HepG2 (cell line): Measurements from ENCODE around the gene RXRG. TPM values are rescaled to one million over a fixed set of nuclear protein-coding genes. Genes with fewer than 3 reads are reported as not detected.

ENCODE experiments used
- ATAC-seq: fragments of 200-7000 bp; cut with Tn5 transposase; 3 replicates; pipeline ENCODE4 v1.9.1; 2020; ENCODE audit warnings: mild to moderate bottlenecking, moderate library complexity
- BruUV-seq: library from RNA; stranded (reverse); fragments of 400-500 nt; replicated peaks from 2 replicates; lab custom pipeline; 2021; lab: Mats Ljungman, UMichigan
- CTCF ChIA-PET: fragments of 300-600 bp; formaldehyde crosslinking; extraction: SDS; loops from one replicate; lab custom pipeline; 2021; ENCODE audit warnings: low total read pairs, inconsistent platforms, low intra/inter-chr PET ratio; lab: Yijun Ruan, JAX
- POLR2A ChIA-PET: fragments of 350-600 bp; sonication (Branson Sonifier 250); formaldehyde crosslinking; loops from one replicate; lab custom pipeline; 2020; ENCODE audit warnings: antibody characterized with exemption, inconsistent platforms; lab: Yijun Ruan, JAX
- DNase-seq: peaks from one replicate; pipeline ENCODE4 v3.0.0-alpha.2; 2015; ENCODE audit warnings: low spot score
- FAIRE-seq: peaks from 3 replicates; lab custom pipeline; 2011; peaks lifted over from hg19 to GRCh38; lab: Jason Lieb, UNC
- H2AFZ ChIP-seq: one replicate; pipeline ENCODE4 v1.6.1; 2011; ENCODE audit warnings: low read length, inconsistent platforms
- H3K27ac ChIP-seq: fragments of 300-600 bp; 3 replicates; pipeline ENCODE4 v1.8.0; 2011; ENCODE audit warnings: mixed run types, mild to moderate bottlenecking, mixed read lengths, low read length, inconsistent platforms; ENCODE audit not compliant: insufficient read depth; ENCODE audit errors: extremely low read length
- H3K27me3 ChIP-seq, 2 experiments: fragments of 200-600 bp in 1 of 2; 2 replicates in 1 of 2; 3 replicates in 1 of 2; pipeline versions ENCODE4 v1.6.0 to v1.8.0; 2011; ENCODE audit warnings: low read length in 2 of 2, mild to moderate bottlenecking in 2 of 2, moderate library complexity in 2 of 2, inconsistent platforms in 1 of 2; ENCODE audit not compliant: insufficient read depth in 2 of 2, control insufficient read depth in 1 of 2
- H3K36me3 ChIP-seq, 2 experiments: fragments of 200-600 bp in 1 of 2; replicated peaks in 1 of 2; 2 replicates in 1 of 2; 3 replicates in 1 of 2; pipeline versions ENCODE4 v1.5.1 to v1.8.0; 2011; ENCODE audit warnings: low read length in 2 of 2, inconsistent platforms in 1 of 2; ENCODE audit not compliant: insufficient read depth in 2 of 2, control insufficient read depth in 1 of 2
- H3K4me1 ChIP-seq: 2 replicates; pipeline ENCODE4 v1.5.1; 2012; ENCODE audit warnings: low read length, inconsistent platforms; ENCODE audit not compliant: insufficient read depth
- H3K4me2 ChIP-seq: 2 replicates; pipeline ENCODE4 v1.6.0; 2011; ENCODE audit warnings: low read depth, low read length, inconsistent platforms
- H3K4me3 ChIP-seq, 3 experiments: fragments of 200-600 bp in 1 of 3; sonication (generic), shearing (Covaris generic) in 1 of 3; replicated peaks in 1 of 3; 2 replicates each; pipeline ENCODE4 v1.5.1; 2011 to 2016; ENCODE audit warnings: low read length in 3 of 3, inconsistent platforms in 2 of 3, low read depth in 2 of 3, mild to moderate bottlenecking in 2 of 3, control low read depth in 1 of 3, mixed read lengths in 1 of 3; ENCODE audit not compliant: insufficient read depth in 1 of 3
- H3K79me2 ChIP-seq: one replicate; pipeline ENCODE4 v1.6.1; 2011; ENCODE audit warnings: low read length, inconsistent platforms; ENCODE audit not compliant: insufficient read depth
- H3K9ac ChIP-seq: 2 replicates; pipeline ENCODE4 v1.6.0; 2011; ENCODE audit warnings: mild to moderate bottlenecking, low read depth, low read length, inconsistent platforms; ENCODE audit not compliant: insufficient read depth
- H3K9me3 ChIP-seq: 2 replicates; pipeline ENCODE4 v1.5.1; 2012; ENCODE audit warnings: mild to moderate bottlenecking, low read length
- H4K20me1 ChIP-seq: 2 replicates; pipeline ENCODE4 v1.6.0; 2011; ENCODE audit warnings: inconsistent platforms, mild to moderate bottlenecking, low read length, moderate library complexity; ENCODE audit not compliant: insufficient read depth
- ATAD3A ChIP-seq: sonication (generic); formaldehyde crosslinking; IDR thresholded peaks from 2 replicates; pipeline ENCODE4 v1.4.0; 2020; ENCODE audit warnings: missing genetic modification reagents
- DMAP1 ChIP-seq: IDR thresholded peaks from 2 replicates; pipeline ENCODE4 v1.6.1; 2016
- IRF2 ChIP-seq: IDR thresholded peaks from 2 replicates; pipeline ENCODE4 v1.6.1; 2018; ENCODE audit warnings: missing genetic modification reagents, missing compliant biosample characterization
- MEIS1 ChIP-seq: sonication (generic); formaldehyde crosslinking; IDR thresholded peaks from 2 replicates; pipeline ENCODE4 v1.9.0; 2021; ENCODE audit warnings: mild to moderate bottlenecking, missing genetic modification reagents, moderate library complexity, borderline replicate concordance
- NFE2 ChIP-seq: sonication (generic); formaldehyde crosslinking; IDR thresholded peaks from 2 replicates; pipeline ENCODE4 v1.4.0; 2020; ENCODE audit warnings: missing genetic modification reagents
- REPIN1 ChIP-seq: sonication (generic); formaldehyde crosslinking; IDR thresholded peaks from 2 replicates; pipeline ENCODE4 v1.8.0; 2022; ENCODE audit warnings: missing genetic modification reagents, low read depth, mild to moderate bottlenecking, borderline replicate concordance
- SUZ12 ChIP-seq: fragments of 150-350 bp; IDR thresholded peaks from 2 replicates; pipeline ENCODE4 v1.6.1; 2014; ENCODE audit warnings: low read depth, low read length
- YEATS4 ChIP-seq: sonication (generic); formaldehyde crosslinking; IDR thresholded peaks from 2 replicates; pipeline ENCODE4 v1.4.0; 2020; ENCODE audit warnings: missing genetic modification reagents, borderline replicate concordance
- ZFX ChIP-seq: sonication (generic); formaldehyde crosslinking; IDR thresholded peaks from 2 replicates; pipeline ENCODE4 v1.4.0; 2020; ENCODE audit warnings: mild to moderate bottlenecking, low read depth, missing genetic modification reagents, moderate library complexity
- ZNF124 ChIP-seq: sonication (generic); formaldehyde crosslinking; IDR thresholded peaks from 2 replicates; pipeline ENCODE4 v1.4.0; 2020; ENCODE audit warnings: missing genetic modification reagents
- ZNF275 ChIP-seq: sonication (generic); formaldehyde crosslinking; IDR thresholded peaks from 2 replicates; pipeline ENCODE4 v1.8.0; 2022; ENCODE audit warnings: missing genetic modification reagents, mild to moderate bottlenecking, inconsistent platforms, borderline replicate concordance
- ZNF780A ChIP-seq: sonication (generic); formaldehyde crosslinking; IDR thresholded peaks from 2 replicates; pipeline ENCODE4 v1.8.0; 2022; ENCODE audit warnings: mild to moderate bottlenecking, missing genetic modification reagents, moderate library complexity
- ZSCAN21 ChIP-seq: sonication (generic); formaldehyde crosslinking; IDR thresholded peaks from 2 replicates; pipeline ENCODE4 v1.8.0; 2022; ENCODE audit warnings: mild to moderate bottlenecking, missing genetic modification reagents, moderate library complexity, borderline replicate concordance
- WGBS: methylation state at CpG from one replicate; pipeline ENCODE4 v1.1.6; 2017; ENCODE audit warnings: low lambda C conversion rate; 5-methylcytosine and 5-hydroxymethylcytosine counted together
- in situ Hi-C: cut with HindIII; loops from 2 replicates; pipeline ENCODE4 v1.10.0; 2017; ENCODE audit warnings: low pct_unique_long_range_greater_than_20kb; ENCODE audit not compliant: extremely low pct_ligation_motif_present
- intact Hi-C: fragments of 100-400 bp; cut with micrococcal nuclease; formaldehyde crosslinking; loops from one replicate; pipeline ENCODE4 v1.10.0; 2022; ENCODE audit not compliant: unreplicated experiment
- polyA plus RNA-seq, 8 experiments: library from polyadenylated mRNA; depleted of rRNA in 3 of 8; stranded (reverse) in 7 of 8; unstranded in 1 of 8; fragments of >200 nt; fragmentation: Illumina TruSeq in 4 of 8; extraction: Trizol in 4 of 8; gene quantifications; 2 replicates each; pipeline versions ENCODE4 v1.2.1 to v1.2.3, GENCODE V29; 2011 to 2016; ENCODE audit warnings: low read depth in 4 of 8, missing spikeins in 1 of 8, mixed read lengths in 1 of 8; ENCODE audit not compliant: insufficient read depth in 1 of 8
- total RNA-seq, 5 experiments: library from RNA; depleted of rRNA; stranded (reverse); fragments of >200 nt; fragmentation: Illumina TruSeq; extraction: Trizol; gene quantifications; 2 replicates each; pipeline ENCODE4 v1.2.3, GENCODE V29; 2016; ENCODE audit warnings: low read depth in 1 of 5
- TF ChIP-seq, protein P1 (sequence below), 2 experiments: sonication (generic) in 1 of 2; formaldehyde crosslinking in 1 of 2; IDR thresholded peaks; 2 replicates each; pipeline versions ENCODE4 v1.6.1 to v1.9.0; 2014 to 2022; ENCODE audit warnings: antibody characterized with exemption in 1 of 2, borderline replicate concordance in 1 of 2, inconsistent platforms in 1 of 2, low read depth in 1 of 2, missing genetic modification reagents in 1 of 2

The RXRG gene
- total and polyA plus RNA-seq, 2 of the 13 experiments (the other 11 are each of a cell fraction or from before 2014, with no cell fraction given) = not detected

GRCh38 chr1:165409657-165410358 lies 35.1 kb downstream of the RXRG start:
- TF ChIP-seq NFE2 (CRISPR knock-in tag) (no peak), YEATS4 (CRISPR knock-in tag) (no peak), IRF2 (CRISPR knock-in tag) (no peak), REPIN1 (CRISPR knock-in tag) (no peak), DMAP1 (no peak), ZNF275 (CRISPR knock-in tag) (no peak), ZNF780A (CRISPR knock-in tag) (no peak), SUZ12 (no peak), MEIS1 (CRISPR knock-in tag) (no peak), ZNF124 (no peak), ATAD3A (CRISPR knock-in tag) (no peak), ZFX (no peak), ZSCAN21 (CRISPR knock-in tag) (no peak)
- TF ChIP-seq, protein P1, sequence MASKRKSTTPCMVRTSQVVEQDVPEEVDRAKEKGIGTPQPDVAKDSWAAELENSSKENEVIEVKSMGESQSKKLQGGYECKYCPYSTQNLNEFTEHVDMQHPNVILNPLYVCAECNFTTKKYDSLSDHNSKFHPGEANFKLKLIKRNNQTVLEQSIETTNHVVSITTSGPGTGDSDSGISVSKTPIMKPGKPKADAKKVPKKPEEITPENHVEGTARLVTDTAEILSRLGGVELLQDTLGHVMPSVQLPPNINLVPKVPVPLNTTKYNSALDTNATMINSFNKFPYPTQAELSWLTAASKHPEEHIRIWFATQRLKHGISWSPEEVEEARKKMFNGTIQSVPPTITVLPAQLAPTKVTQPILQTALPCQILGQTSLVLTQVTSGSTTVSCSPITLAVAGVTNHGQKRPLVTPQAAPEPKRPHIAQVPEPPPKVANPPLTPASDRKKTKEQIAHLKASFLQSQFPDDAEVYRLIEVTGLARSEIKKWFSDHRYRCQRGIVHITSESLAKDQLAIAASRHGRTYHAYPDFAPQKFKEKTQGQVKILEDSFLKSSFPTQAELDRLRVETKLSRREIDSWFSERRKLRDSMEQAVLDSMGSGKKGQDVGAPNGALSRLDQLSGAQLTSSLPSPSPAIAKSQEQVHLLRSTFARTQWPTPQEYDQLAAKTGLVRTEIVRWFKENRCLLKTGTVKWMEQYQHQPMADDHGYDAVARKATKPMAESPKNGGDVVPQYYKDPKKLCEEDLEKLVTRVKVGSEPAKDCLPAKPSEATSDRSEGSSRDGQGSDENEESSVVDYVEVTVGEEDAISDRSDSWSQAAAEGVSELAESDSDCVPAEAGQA (IDR thresholded peaks at IDR 0.05; ENCODE audit: low read depth) = no peak
- TF ChIP-seq, protein P1 (CRISPR knock-in tag; IDR thresholded peaks at IDR 0.05; ENCODE audit: borderline replicate concordance) = no peak
- intact Hi-C loops = loop anchor here (5.0 kb wide), 1 partner anchor 502 kb away; no protein-coding TSS in a partner anchor
- Histone ChIP-seq H3K9me3 (no peaks in the 10 kb centered on the region), H3K4me3 (no peak overlapping the region), H3K4me2 (no peak overlapping the region), H4K20me1 (no peaks in the 10 kb centered on the region), H2AFZ (no peak overlapping the region), H3K79me2 (no peaks in the 10 kb centered on the region), H3K27ac (no peak overlapping the region), H3K9ac (no peak overlapping the region), H3K4me1 (no peaks in the 10 kb centered on the region), H3K36me3 (no peaks in the 10 kb centered on the region), H3K27me3 (no peaks in the 10 kb centered on the region)
- POLR2A ChIA-PET = no interaction called here
- in situ Hi-C loops = loop anchor here (25.0 kb wide), 1 partner anchor 502 kb away; no protein-coding TSS in a partner anchor
- no peak for FAIRE-seq
- ATAC-seq = no peak
- no TSS peak for BruUV-seq
- WGBS = 31% methylated on average over 4 of the region's 4 CpGs
- CTCF ChIA-PET = interaction anchor here (5.2 kb wide), 1 partner anchor 182 kb away, joined by 32 read pairs; no protein-coding TSS in a partner anchor
- no peak for DNase-seq
